K562 (cell line): ENCODE results near the gene PLEKHM3. TPM values are rescaled to one million over a fixed set of nuclear protein-coding genes. Genes with fewer than 3 reads are reported as not detected.
A peak's percentile ranks its signal among the peaks of the same experiment; 100 is the strongest.

Source experiments
- ATAC-seq: fragments of 200-7000 bp; cut with Tn5 transposase; 3 replicates; pipeline ENCODE4 v1.9.1; 2020; ENCODE audit warnings: moderate library complexity
- BruUV-seq: library from RNA; stranded (reverse); fragments of 400-500 nt; replicated peaks from 2 replicates; lab custom pipeline; 2021; lab: Mats Ljungman, UMichigan
- CTCF ChIA-PET: fragments of 300-600 bp; formaldehyde crosslinking; extraction: SDS; loops from one replicate; lab custom pipeline; 2021; ENCODE audit warnings: low intra/inter-chr PET ratio; lab: Yijun Ruan, JAX
- POLR2A ChIA-PET: fragments of 300-600, 350-650 bp; sonication (Branson Sonifier 250); formaldehyde crosslinking; extraction: SDS; loops from one replicate; lab custom pipeline; 2021; ENCODE audit warnings: antibody characterized with exemption, inconsistent platforms; lab: Yijun Ruan, JAX
- DNase-seq, 4 experiments: peaks; one replicate each; pipeline versions ENCODE4 v3.0.0 to v3.0.0-alpha.2; 2011 to 2018; ENCODE audit warnings: low spot score in 3 of 4, mixed read lengths in 3 of 4; ENCODE audit errors: extremely low read depth in 1 of 4
- FAIRE-seq: peaks from 2 replicates; lab custom pipeline; 2011; peaks lifted over from hg19 to GRCh38; lab: Jason Lieb, UNC
- H2AFZ ChIP-seq: 2 replicates; pipeline ENCODE4 v1.6.0; 2011; ENCODE audit warnings: low read depth, low read length, control low read depth, inconsistent platforms
- H3K27ac ChIP-seq: fragments of 200-600 bp; 3 replicates; pipeline ENCODE4 v1.8.0; 2011; ENCODE audit warnings: low read depth, mild to moderate bottlenecking, control low read depth, inconsistent platforms, low read length, moderate library complexity, mixed read lengths; ENCODE audit errors: extremely low read depth
- H3K27me3 ChIP-seq, 2 experiments: fragments of 300-600 bp in 1 of 2; 2 replicates in 1 of 2; 3 replicates in 1 of 2; pipeline versions ENCODE4 v1.6.0 to v1.8.0; 2011; ENCODE audit warnings: inconsistent platforms in 2 of 2, low read length in 2 of 2, mild to moderate bottlenecking in 1 of 2, mixed read lengths in 1 of 2, moderate library complexity in 1 of 2; ENCODE audit not compliant: control insufficient read depth in 2 of 2, insufficient read depth in 2 of 2
- H3K36me3 ChIP-seq: fragments of 300-600 bp; 3 replicates; pipeline ENCODE4 v1.8.0; 2011; ENCODE audit warnings: mild to moderate bottlenecking, low read length, inconsistent platforms; ENCODE audit not compliant: control insufficient read depth, insufficient read depth
- H3K4me1 ChIP-seq, 2 experiments: fragments of 200-600 bp in 1 of 2; replicated peaks in 1 of 2; 2 replicates in 1 of 2; 3 replicates in 1 of 2; pipeline versions ENCODE4 v1.5.1 to v1.8.0; 2011; ENCODE audit warnings: inconsistent platforms in 2 of 2, low read length in 2 of 2, mild to moderate bottlenecking in 1 of 2, mixed read lengths in 1 of 2, moderate library complexity in 1 of 2; ENCODE audit not compliant: control insufficient read depth in 2 of 2, insufficient read depth in 2 of 2
- H3K4me2 ChIP-seq: 2 replicates; pipeline ENCODE4 v1.6.1; 2011; ENCODE audit warnings: low read length, control low read depth, inconsistent platforms, mixed read lengths; ENCODE audit not compliant: insufficient read depth
- H3K4me3 ChIP-seq: fragments of 200-600 bp; sonication (generic), shearing (Covaris generic); 2 replicates; pipeline ENCODE4 v1.5.1; 2016; ENCODE audit warnings: control low read depth, inconsistent platforms
- H3K79me2 ChIP-seq: fragments of 200-600 bp; 3 replicates; pipeline ENCODE4 v1.8.0; 2011; ENCODE audit warnings: low read length, inconsistent platforms; ENCODE audit not compliant: control insufficient read depth, insufficient read depth
- H3K9ac ChIP-seq, 2 experiments: 2 replicates each; pipeline versions ENCODE4 v1.6.0 to v1.6.1; 2011; ENCODE audit warnings: low read depth in 2 of 2, low read length in 2 of 2, control low read depth in 1 of 2, inconsistent platforms in 1 of 2, mild to moderate bottlenecking in 1 of 2, mixed read lengths in 1 of 2; ENCODE audit not compliant: insufficient read depth in 1 of 2
- H3K9me1 ChIP-seq: one replicate; pipeline ENCODE4 v1.6.0; 2011; ENCODE audit warnings: inconsistent platforms, mild to moderate bottlenecking, low read length, moderate library complexity; ENCODE audit not compliant: control insufficient read depth, insufficient read depth
- H3K9me3 ChIP-seq: replicated peaks from 2 replicates; pipeline ENCODE4 v1.5.1; 2011; ENCODE audit warnings: low read depth, low read length, inconsistent platforms; ENCODE audit not compliant: control insufficient read depth, insufficient read depth
- H4K20me1 ChIP-seq: replicated peaks from 2 replicates; pipeline ENCODE4 v1.6.1; 2011; ENCODE audit warnings: low read length, inconsistent platforms, mixed read lengths; ENCODE audit not compliant: control insufficient read depth, insufficient read depth
- COPS2 ChIP-seq: fragments of 450-650 bp; conservative IDR thresholded peaks from 2 replicates; pipeline ENCODE4 v1.6.1; 2016; ENCODE audit warnings: mild to moderate bottlenecking, moderate library complexity
- FOXJ3 ChIP-seq: sonication (generic); formaldehyde crosslinking; IDR thresholded peaks from 2 replicates; pipeline ENCODE4 v1.4.0; 2020; ENCODE audit warnings: mild to moderate bottlenecking, missing genetic modification reagents
- FOXM1 ChIP-seq, 2 experiments: fragments of 450-650 bp in 1 of 2; sonication (generic) in 1 of 2; formaldehyde crosslinking in 1 of 2; IDR thresholded peaks; 2 replicates each; pipeline versions ENCODE4 v1.6.1 to v1.9.0; 2017 to 2022; ENCODE audit warnings: low read depth in 2 of 2, mild to moderate bottlenecking in 2 of 2, missing genetic modification reagents in 1 of 2, moderate library complexity in 1 of 2
- HNRNPK ChIP-seq: fragments of 200-400 bp; formaldehyde crosslinking; IDR thresholded peaks from one replicate; pipeline ENCODE4 v1.6.1; 2018; ENCODE audit warnings: mild to moderate bottlenecking, low read depth, low read length; ENCODE audit not compliant: poor library complexity, severe bottlenecking
- ILK ChIP-seq: fragments of 450-650 bp; IDR thresholded peaks from 2 replicates; pipeline ENCODE4 v1.6.1; 2016; ENCODE audit warnings: missing genetic modification characterization, low read depth, mild to moderate bottlenecking, missing compliant biosample characterization, moderate library complexity, borderline replicate concordance
- L3MBTL2 ChIP-seq: fragments of 450-650 bp; IDR thresholded peaks from 2 replicates; pipeline ENCODE4 v1.6.1; 2016; ENCODE audit warnings: mild to moderate bottlenecking, moderate library complexity
- PRDM10 ChIP-seq: fragments of 450-650 bp; IDR thresholded peaks from 2 replicates; pipeline ENCODE4 v1.6.1; 2018; ENCODE audit not compliant: partially characterized antibody
- SIX5 ChIP-seq, 2 experiments: IDR thresholded peaks; 2 replicates each; pipeline ENCODE4 v1.6.1; 2011; ENCODE audit warnings: low read length in 2 of 2, borderline replicate concordance in 1 of 2, low read depth in 1 of 2, mild to moderate bottlenecking in 1 of 2, moderate library complexity in 1 of 2; ENCODE audit not compliant: insufficient read depth in 1 of 2
- ZFX ChIP-seq: sonication (generic); formaldehyde crosslinking; IDR thresholded peaks from 2 replicates; pipeline ENCODE4 v1.8.0; 2022; ENCODE audit warnings: mild to moderate bottlenecking, missing genetic modification reagents, moderate library complexity
- ZNF184 ChIP-seq: sonication (generic); formaldehyde crosslinking; IDR thresholded peaks from 2 replicates; pipeline ENCODE4 v1.5.0; 2020; ENCODE audit warnings: missing genetic modification reagents
- ZNF668 ChIP-seq: fragments of 250-450 bp; sonication (Bioruptor Pico); IDR thresholded peaks from 2 replicates; pipeline ENCODE4 v1.8.0; 2022; ENCODE audit warnings: mild to moderate bottlenecking, inconsistent platforms
- WGBS: fragments of 100-300 bp; shearing (Covaris generic); methylation state at CpG from one replicate; pipeline ENCODE4 v1.1.6; 2016; ENCODE audit warnings: low coverage, mixed read lengths; ENCODE audit not compliant: insufficient coverage; ENCODE audit errors: missing lambda C conversion rate; 5-methylcytosine and 5-hydroxymethylcytosine counted together
- in situ Hi-C: fragments of 300-500 bp; cut with MboI; formaldehyde crosslinking; loops from 4 replicates; pipeline ENCODE4 v1.15.0; 2018; ENCODE audit warnings: inconsistent platforms, mixed read lengths
- intact Hi-C: fragments of 100-400 bp; cut with micrococcal nuclease; formaldehyde crosslinking; loops from 2 replicates; pipeline ENCODE4 v1.14.2; 2022
- polyA plus RNA-seq, 8 experiments: library from polyadenylated mRNA; depleted of rRNA in 4 of 8; stranded (reverse) in 5 of 8; unstranded in 3 of 8; fragments of >200 nt; fragmentation: Nextera tagmentation in 2 of 8; fragmentation: Illumina TruSeq in 1 of 8; extraction: Ambion mirVana in 2 of 8; extraction: Trizol in 1 of 8; gene quantifications; 2 replicates each; pipeline versions ENCODE4 v1.2.1 to v1.2.3, GENCODE V29; 2011 to 2014; ENCODE audit warnings: inconsistent platforms in 1 of 8, missing spikeins in 1 of 8
- total RNA-seq, 7 experiments: library from RNA; depleted of rRNA in 6 of 7; stranded (reverse); fragments of >200 nt in 6 of 7; fragmentation: Illumina TruSeq in 2 of 7; extraction: Trizol in 2 of 7; gene quantifications; 2 replicates each; pipeline versions ENCODE4 v1.2.1 to v1.2.3, GENCODE V29; 2011 to 2021; ENCODE audit warnings: low replicate concordance in 1 of 7
- TF ChIP-seq, protein P1 (sequence below): sonication (generic); formaldehyde crosslinking; IDR thresholded peaks from 2 replicates; pipeline ENCODE4 v1.8.0; 2023; ENCODE audit warnings: mild to moderate bottlenecking, missing genetic modification reagents

The PLEKHM3 gene
- total and polyA plus RNA-seq, 9 of the 15 experiments (the other 6 are each of a cell fraction or from before 2014, with no cell fraction given): 0.24 to 1.6 (median 1.0) TPM

- no peaks in the 10 kb centered on the region for H3K9me1 ChIP-seq
- 49% methylated on average over 11 of the region's 12 CpGs for WGBS
- no peaks in the 10 kb centered on the region for H4K20me1 ChIP-seq
- H3K9me3 ChIP-seq: no peaks in the 10 kb centered on the region
- 0 out of 2 replicates have a peak overlapping the region, but pooled peaks have one; percentile 5 for H3K4me2 ChIP-seq
- H3K79me2 ChIP-seq: no peaks in the 10 kb centered on the region
- peak overlapping the region; percentile 70 for H2AFZ ChIP-seq
- POLR2A ChIA-PET: interaction anchor here (0.7 to 0.8 kb wide), 2 partner anchors 9 to 410 kb away, joined by 3 to 4 read pairs; no protein-coding TSS in a partner anchor
- ATAC-seq: peak; percentile 28; the same call in 2 of the 3 replicates
- no TSS peak for BruUV-seq
- in situ Hi-C loops: loop anchor here (5.0 kb wide), 1 partner anchor 56 kb away; no protein-coding TSS in a partner anchor
- no peak overlapping the region for H3K4me3 ChIP-seq
- H3K27ac ChIP-seq: no peak overlapping the region
- CTCF ChIA-PET: no interaction called here
- no peaks in the 10 kb centered on the region for H3K36me3 ChIP-seq
- peaks cover 9 to 11% of the 10 kb centered on the region in 2 experiments; a peak in 4 of 5 replicates for H3K4me1 ChIP-seq
- no peak overlapping the region for H3K9ac ChIP-seq
- no peaks in the 10 kb centered on the region for H3K27me3 ChIP-seq
- DNase-seq: no peak
- intact Hi-C loops: no loop called here
- peak; percentile 19 for FAIRE-seq
- TF ChIP-seq ZNF184 (CRISPR knock-in tag) (no peak), SIX5 (IDR thresholded peaks at IDR 0.05; ENCODE audit: borderline replicate concordance in 1 of 2, insufficient read depth in 1 of 2, low read depth in 1 of 2, low read length in 2 of 2) (no peak), ILK (tag) (no peak), FOXM1 (IDR thresholded peaks at IDR 0.05; ENCODE audit: low read depth) (no peak), FOXM1 (CRISPR knock-in tag; IDR thresholded peaks at IDR 0.05; ENCODE audit: low read depth) (no peak), HNRNPK (no peak), ZFX (CRISPR knock-in tag) (no peak), PRDM10 (peak; percentile 60), L3MBTL2 (peak; percentile 27; the same call in 1 of the 2 replicates), ZNF668 (no peak), COPS2 (no peak), FOXJ3 (CRISPR knock-in tag) (no peak)
- TF ChIP-seq, protein P1, sequence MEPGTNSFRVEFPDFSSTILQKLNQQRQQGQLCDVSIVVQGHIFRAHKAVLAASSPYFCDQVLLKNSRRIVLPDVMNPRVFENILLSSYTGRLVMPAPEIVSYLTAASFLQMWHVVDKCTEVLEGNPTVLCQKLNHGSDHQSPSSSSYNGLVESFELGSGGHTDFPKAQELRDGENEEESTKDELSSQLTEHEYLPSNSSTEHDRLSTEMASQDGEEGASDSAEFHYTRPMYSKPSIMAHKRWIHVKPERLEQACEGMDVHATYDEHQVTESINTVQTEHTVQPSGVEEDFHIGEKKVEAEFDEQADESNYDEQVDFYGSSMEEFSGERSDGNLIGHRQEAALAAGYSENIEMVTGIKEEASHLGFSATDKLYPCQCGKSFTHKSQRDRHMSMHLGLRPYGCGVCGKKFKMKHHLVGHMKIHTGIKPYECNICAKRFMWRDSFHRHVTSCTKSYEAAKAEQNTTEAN: no peak
Observed at GRCh38 chr2:207828361-207829057, 196.8 kb downstream of the PLEKHM3 start.
